ENCODE data around the gene UBTFL1. TPM values are rescaled to one million over a fixed set of nuclear protein-coding genes. Genes with fewer than 3 reads are reported as not detected.
"Not testable (repeated sequence)": the region's sequence is repeated elsewhere in the genome, so short reads cannot be mapped to it uniquely, and the experiment has no call there.

The UBTFL1 gene
- total RNA-seq: not detected

DNA sequence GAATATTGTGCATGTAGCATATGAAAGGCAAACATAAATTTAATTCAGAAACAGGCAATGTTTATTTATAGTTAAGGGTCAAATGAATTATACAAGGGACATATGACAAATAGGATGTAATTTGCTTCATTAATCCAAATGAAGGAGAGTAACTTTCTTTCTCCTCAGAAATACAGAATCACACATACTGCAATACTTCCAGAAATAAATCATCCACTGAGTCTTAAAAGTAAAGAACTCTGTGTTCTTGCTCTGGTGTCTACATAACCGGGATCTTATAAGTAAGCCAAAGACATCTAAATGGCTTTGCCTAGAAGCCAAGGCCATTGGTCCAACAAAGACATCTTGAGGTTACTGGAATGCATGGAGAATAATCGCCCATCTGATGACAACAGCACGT lies at the start of gene UBTFL1:
UBTFL1 (plus strand) TSS at position 301 of the 400 bp plus-strand sequence; CDS start at position 301, 0 bp downstream.
- intact Hi-C loops (cut with micrococcal nuclease); H3K27ac Mint-ChIP-seq; DNase-seq; H3K36me3 Mint-ChIP-seq (ENCODE audit: low read depth); ATAC-seq; H3K27me3 Mint-ChIP-seq; H3K4me1 Mint-ChIP-seq (ENCODE audit: low read depth); H3K9me3 Mint-ChIP-seq; CTCF ChIA-PET; POLR2A ChIA-PET; H3K4me3 Mint-ChIP-seq: not testable (repeated sequence)

DNA sequence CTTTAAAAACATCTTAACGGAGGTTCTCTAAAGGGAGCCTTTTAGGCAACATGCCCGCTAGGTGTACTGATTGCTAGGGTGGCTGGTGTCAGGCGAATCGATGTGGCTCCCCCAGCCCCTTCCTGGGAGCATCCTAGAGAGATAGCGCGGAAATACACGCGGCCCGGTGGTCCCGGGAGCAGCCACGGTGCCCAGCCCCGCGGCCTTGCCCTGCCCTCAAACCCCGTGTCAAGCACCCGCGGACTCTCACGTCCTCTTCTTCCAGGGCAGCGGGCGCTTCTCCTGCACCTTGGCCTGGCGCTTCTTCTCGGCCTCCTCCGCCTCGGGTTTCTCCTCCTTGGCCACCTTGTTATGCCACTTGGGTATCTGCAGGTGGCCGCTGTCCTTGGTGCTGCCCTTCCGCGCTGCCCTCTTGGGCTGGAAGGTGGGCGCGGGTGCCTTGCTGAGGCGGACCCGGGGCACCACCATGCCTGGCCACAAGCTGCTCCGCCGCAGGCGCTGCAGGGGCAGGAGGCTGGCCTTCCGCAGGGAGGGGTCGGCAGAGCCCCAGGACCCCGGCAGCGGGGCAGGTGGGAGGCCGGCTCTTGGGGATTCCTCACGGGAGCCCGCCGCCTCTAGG lies 34.0 kb upstream of the UBTFL1 start:
- H3K36me3 Mint-ChIP-seq (ENCODE audit: low read depth); H3K4me3 Mint-ChIP-seq; ATAC-seq; intact Hi-C loops (cut with micrococcal nuclease); H3K9me3 Mint-ChIP-seq; H3K4me1 Mint-ChIP-seq (ENCODE audit: low read depth); H3K27me3 Mint-ChIP-seq; DNase-seq; POLR2A ChIA-PET; H3K27ac Mint-ChIP-seq; CTCF ChIA-PET: not testable (repeated sequence)

DNA sequence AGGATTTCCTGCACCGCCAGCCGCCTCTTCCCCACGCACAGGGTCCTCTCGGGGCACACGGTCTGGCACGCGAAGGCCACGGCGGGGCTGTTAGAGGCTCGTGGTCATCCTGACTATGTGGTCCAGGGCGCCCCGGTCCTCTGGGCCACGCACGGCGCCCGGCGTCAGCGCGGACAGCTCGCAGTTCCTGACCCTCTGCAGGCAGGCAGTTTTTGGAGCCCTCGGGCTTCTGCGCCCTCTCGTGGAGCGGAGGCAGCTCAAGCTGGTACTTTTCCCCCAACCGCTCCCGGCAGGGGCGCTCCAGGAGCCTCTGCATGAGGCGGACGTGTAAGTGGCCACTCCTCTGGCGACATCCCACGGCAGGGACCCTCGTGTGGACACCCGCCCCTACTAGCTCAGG lies 33.4 kb upstream of the UBTFL1 start:
- DNase-seq: peak; percentile 6
- intact Hi-C loops (cut with micrococcal nuclease); H3K9me3 Mint-ChIP-seq; CTCF ChIA-PET; ATAC-seq; H3K27ac Mint-ChIP-seq; H3K4me3 Mint-ChIP-seq; H3K27me3 Mint-ChIP-seq; H3K36me3 Mint-ChIP-seq (ENCODE audit: low read depth); POLR2A ChIA-PET; H3K4me1 Mint-ChIP-seq (ENCODE audit: low read depth): not testable (repeated sequence)

GRCh38 chr11:90053545-90053944 lies 32.2 kb upstream of the UBTFL1 start:
- intact Hi-C loops (cut with micrococcal nuclease): not testable (repeated sequence)

DNA sequence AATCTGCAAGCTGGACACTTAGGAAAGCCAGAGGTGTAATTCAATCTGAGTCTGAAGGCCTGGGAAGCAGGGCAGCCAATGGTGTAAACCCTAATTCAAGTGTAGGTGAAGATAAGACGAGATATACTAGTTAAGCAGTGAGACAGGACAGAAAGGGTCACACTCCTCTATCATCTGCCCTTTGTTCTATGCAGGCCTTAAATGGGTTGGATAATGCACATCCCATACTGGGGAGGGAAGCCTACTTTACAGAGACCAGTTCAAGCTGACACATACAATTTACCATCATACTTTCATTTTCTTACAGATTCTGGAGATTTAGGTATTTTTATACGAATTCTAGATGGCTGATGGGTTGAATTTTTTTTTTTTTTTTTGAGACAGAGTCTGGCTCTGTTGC lies 3.0 kb downstream of the UBTFL1 start:
- CTCF ChIA-PET; H3K27me3 Mint-ChIP-seq; ATAC-seq; H3K27ac Mint-ChIP-seq; H3K4me3 Mint-ChIP-seq; POLR2A ChIA-PET; H3K36me3 Mint-ChIP-seq (ENCODE audit: low read depth); H3K9me3 Mint-ChIP-seq; DNase-seq; intact Hi-C loops (cut with micrococcal nuclease); H3K4me1 Mint-ChIP-seq (ENCODE audit: low read depth): not testable (repeated sequence)

More at GRCh38 chr11:90053545-90053944, 32.2 kb upstream of the UBTFL1 start:
- POLR2A ChIA-PET; H3K27me3 Mint-ChIP-seq; H3K36me3 Mint-ChIP-seq (ENCODE audit: low read depth); DNase-seq; ATAC-seq; H3K4me1 Mint-ChIP-seq (ENCODE audit: low read depth); H3K4me3 Mint-ChIP-seq; H3K9me3 Mint-ChIP-seq; CTCF ChIA-PET; H3K27ac Mint-ChIP-seq: not testable (repeated sequence)

DNA sequence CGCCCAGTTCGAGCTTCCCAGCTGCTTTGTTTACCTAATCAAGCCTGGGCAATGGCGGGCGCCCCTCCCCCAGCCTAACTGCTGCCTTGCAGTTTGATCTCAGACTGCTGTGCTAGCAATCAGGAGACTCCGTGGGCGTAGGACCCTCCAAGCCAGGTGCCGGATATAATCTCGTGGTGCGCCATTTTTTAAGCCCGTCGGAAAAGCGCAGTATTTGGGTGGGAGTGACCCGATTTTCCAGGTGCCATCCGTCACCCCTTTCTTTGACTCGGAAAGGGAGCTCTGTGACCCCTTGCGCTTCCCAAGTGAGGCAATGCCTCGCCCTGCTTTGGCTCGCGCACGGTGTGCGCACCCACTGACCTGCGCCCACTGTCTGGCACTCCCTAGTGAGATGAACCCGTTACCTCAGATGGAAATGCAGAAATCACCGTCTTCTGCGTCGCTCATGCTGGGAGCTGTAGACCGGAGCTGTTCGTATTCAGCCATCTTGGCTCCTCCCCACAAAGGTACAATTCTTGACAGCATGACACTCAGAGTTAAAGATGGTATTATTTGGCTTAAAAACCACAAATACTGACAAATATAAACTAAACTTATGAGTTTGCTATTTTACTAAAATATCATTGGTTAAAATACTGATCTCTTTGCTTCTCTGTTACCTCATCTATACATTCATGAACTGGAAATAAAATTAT lies 9.6 kb downstream of the UBTFL1 start:
- ATAC-seq; H3K9me3 Mint-ChIP-seq; H3K4me3 Mint-ChIP-seq; H3K27me3 Mint-ChIP-seq; H3K27ac Mint-ChIP-seq; POLR2A ChIA-PET; H3K36me3 Mint-ChIP-seq (ENCODE audit: low read depth); DNase-seq; H3K4me1 Mint-ChIP-seq (ENCODE audit: low read depth); intact Hi-C loops (cut with micrococcal nuclease); CTCF ChIA-PET: not testable (repeated sequence)

GRCh38 chr11:90098261-90098660 lies 12.5 kb downstream of the UBTFL1 start:
- not testable (repeated sequence) for H3K4me3 Mint-ChIP-seq

DNA sequence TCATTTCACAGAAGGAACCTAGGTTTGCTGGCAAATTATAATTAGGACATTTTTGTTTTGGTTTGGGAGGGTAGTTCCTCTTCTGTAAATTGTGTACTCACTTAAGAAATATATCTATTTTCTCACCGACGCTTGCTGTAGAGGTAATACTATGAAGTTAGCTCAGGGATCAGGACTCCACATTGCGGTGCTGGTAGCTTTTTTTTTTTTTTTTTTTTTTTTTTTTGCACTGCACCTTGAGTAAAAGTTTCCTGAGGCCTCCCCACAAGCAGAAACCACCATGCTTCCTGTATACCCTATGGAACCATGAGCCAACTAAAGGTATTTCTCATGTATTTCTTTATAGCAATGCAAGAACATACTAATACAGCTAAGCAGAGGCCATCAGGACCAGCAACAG lies 14.7 kb downstream of the UBTFL1 start:
- no peaks in the 10 kb centered on the region for H3K36me3 Mint-ChIP-seq (ENCODE audit: low read depth)
- intact Hi-C loops (cut with micrococcal nuclease): no loop called here
- CTCF ChIA-PET: no interaction called here
- H3K9me3 Mint-ChIP-seq: no peaks in the 10 kb centered on the region
- DNase-seq (no peak), ATAC-seq (no peak)
- TF ChIP-seq CTCF (IDR thresholded peaks at IDR 0.05): no peak
- POLR2A ChIA-PET: no interaction called here
- H3K4me1 Mint-ChIP-seq (ENCODE audit: low read depth): no peaks in the 10 kb centered on the region
- H3K27me3 Mint-ChIP-seq: no peaks in the 10 kb centered on the region
- H3K4me3 Mint-ChIP-seq: no peak overlapping the region
- H3K27ac Mint-ChIP-seq: no peak overlapping the region

More at GRCh38 chr11:90098261-90098660, 12.5 kb downstream of the UBTFL1 start:
- DNase-seq; H3K36me3 Mint-ChIP-seq (ENCODE audit: low read depth); H3K27me3 Mint-ChIP-seq; H3K27ac Mint-ChIP-seq; ATAC-seq; H3K4me1 Mint-ChIP-seq (ENCODE audit: low read depth); POLR2A ChIA-PET; intact Hi-C loops (cut with micrococcal nuclease); CTCF ChIA-PET; H3K9me3 Mint-ChIP-seq: not testable (repeated sequence)

Data from activated CD8-positive, alpha-beta T cell treated with anti-CD3 and anti-CD28 coated beads for 36 hours (primary cell).